GM12872 (cell line): Measurements from ENCODE around the gene STBD1.

Source experiments
- CTCF ChIP-seq: IDR thresholded peaks from 3 replicates; pipeline ENCODE4 v1.5.1; 2011; ENCODE audit warnings: low read depth, mild to moderate bottlenecking, low read length, moderate library complexity; ENCODE audit not compliant: insufficient read depth

STBD1 gene

GRCh38 chr4:76293772-76294171 is 12.8 kb upstream of the STBD1 start:
- no peak for TF ChIP-seq CTCF

- no peak for TF ChIP-seq CTCF
Observed at GRCh38 chr4:76296286-76296820, 10.2 kb upstream of the STBD1 start.

GRCh38 chr4:76298227-76298626 is 8.3 kb upstream of the STBD1 start:
- TF ChIP-seq CTCF = no peak

GRCh38 chr4:76300012-76300411 is 6.5 kb upstream of the STBD1 start:
- TF ChIP-seq CTCF = no peak

- TF ChIP-seq CTCF = no peak
Observed at GRCh38 chr4:76301068-76301774, 5.3 kb upstream of the STBD1 start.

- TF ChIP-seq CTCF = no peak
Observed at GRCh38 chr4:76301775-76302162, 4.8 kb upstream of the STBD1 start.

GRCh38 chr4:76302826-76303438 is 3.6 kb upstream of the STBD1 start:
- TF ChIP-seq CTCF = no peak
